Activated CD8-positive, alpha-beta memory T cell treated with anti-CD3 and anti-CD28 coated beads, Interleukin-2, amount 50 U/mL, for 4 hours (primary cell): ENCODE data around the gene COL4A2.

Experiments
- DNase-seq: peaks from one replicate; pipeline ENCODE4 v3.0.0-alpha.2; 2020

COL4A2 gene

GRCh38 chr13:110291286-110291685 lies 15.8 kb upstream of the COL4A2 start:
- no peak for DNase-seq

- DNase-seq, result no peak
Measured at GRCh38 chr13:110293037-110293436, 14.0 kb upstream of the COL4A2 start.

DNA sequence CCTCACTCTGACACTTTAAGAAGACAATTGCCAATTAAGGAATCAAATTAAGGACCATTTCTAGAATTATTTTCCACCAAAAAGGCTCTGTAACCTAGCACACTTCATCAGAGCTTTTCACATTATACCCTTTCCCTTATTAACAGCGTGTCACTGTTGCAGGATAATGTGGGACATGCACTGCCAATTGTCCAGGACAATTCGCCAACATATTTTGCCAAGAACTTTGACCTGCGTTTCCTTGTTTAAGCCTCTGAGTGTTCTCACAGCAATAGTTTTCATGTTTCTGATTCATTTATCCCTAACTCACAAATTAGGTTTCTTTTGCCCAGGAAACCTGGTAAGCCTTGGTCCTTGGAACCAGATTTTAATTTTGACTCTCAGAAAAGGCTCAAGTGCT lies 13.4 kb upstream of the COL4A2 start:
- no peak for DNase-seq

- no peak for DNase-seq
Measured at GRCh38 chr13:110294146-110294545, 12.9 kb upstream of the COL4A2 start.

- no peak for DNase-seq
Measured at GRCh38 chr13:110294622-110295021, 12.5 kb upstream of the COL4A2 start.

DNA sequence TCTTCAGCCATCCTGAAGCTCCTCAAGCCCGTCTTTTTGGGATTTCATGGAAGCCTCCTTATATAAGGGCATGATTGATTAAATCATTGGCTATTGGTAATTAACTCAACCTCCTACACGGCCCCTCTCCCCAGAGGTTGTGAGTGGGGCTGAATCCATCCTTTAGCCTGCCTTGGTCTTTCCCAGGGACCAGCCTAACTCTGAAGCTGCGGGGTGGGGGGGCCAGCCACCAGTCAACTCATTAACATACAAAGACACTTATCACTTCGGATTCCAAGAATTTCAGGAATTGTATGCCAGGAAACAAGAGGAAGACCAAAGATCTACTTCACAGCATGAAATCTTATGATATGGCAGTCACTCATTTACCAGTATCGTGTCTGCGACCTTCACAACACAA lies 10.1 kb upstream of the COL4A2 start:
- DNase-seq, result no peak

GRCh38 chr13:110297766-110298504 lies 9.1 kb upstream of the COL4A2 start:
- DNase-seq, result no peak

- DNase-seq, result no peak
Measured at GRCh38 chr13:110298505-110299282, 8.4 kb upstream of the COL4A2 start.

- no peak for DNase-seq
Measured at GRCh38 chr13:110299283-110299840, 7.7 kb upstream of the COL4A2 start.

DNA sequence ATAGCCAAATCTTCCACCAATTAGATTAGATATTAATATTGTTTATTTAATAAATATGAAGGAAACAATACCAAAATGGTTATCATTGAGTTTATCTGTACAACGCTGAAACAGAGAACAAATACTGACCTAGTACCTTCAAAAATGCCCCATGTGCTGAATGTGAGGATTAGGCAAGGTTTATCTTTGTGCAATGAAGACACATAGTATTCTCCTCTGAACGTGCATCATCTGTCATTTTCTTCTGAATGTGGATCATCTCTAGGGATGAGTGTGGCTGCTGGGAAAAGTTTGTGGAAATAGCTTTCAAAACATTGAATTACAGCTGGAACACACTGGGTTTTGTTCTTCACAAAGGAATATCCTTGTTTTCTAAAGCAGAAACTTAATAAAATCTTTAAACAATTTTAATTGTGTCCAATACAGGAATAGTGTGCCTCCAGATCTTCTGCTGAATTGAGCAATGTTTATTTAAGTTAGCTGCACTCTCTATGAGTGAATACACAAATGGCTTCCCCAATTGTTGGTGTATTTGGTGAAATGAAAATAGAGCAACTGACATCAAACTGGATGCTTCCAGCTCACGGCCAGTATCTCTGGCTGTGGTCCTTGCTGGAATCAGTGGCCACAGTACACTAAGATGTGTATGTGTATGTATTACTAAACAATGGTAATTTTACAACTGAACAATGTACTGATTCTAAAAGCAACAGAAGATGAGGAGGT lies 6.8 kb upstream of the COL4A2 start:
- DNase-seq, result no peak

DNA sequence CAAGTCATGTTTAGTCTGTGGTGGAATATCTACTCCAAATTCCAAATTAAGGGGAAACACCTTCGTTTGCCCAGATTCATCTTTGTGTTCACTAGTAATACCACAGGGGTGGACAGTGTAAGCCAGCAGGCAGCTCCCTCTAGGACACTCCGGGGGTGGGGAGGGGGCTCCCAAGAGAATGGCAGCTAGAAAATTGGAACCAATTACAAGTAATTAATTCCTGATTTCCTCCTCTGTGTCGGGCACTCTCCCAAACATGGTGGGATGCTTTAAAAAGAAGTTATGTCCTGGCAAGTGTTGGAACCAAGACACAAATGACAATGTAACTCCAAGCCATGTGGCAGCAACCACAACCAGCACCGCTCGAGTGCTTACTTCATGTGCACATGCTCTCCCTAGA lies 6.0 kb upstream of the COL4A2 start:
- DNase-seq, result no peak

GRCh38 chr13:110301606-110302553 lies 5.2 kb upstream of the COL4A2 start:
- no peak for DNase-seq

- DNase-seq, result no peak
Measured at GRCh38 chr13:110302997-110303396, 4.1 kb upstream of the COL4A2 start.

GRCh38 chr13:110303644-110304043 lies 3.4 kb upstream of the COL4A2 start:
- no peak for DNase-seq

- DNase-seq, result no peak
Measured at GRCh38 chr13:110304256-110304655, 2.8 kb upstream of the COL4A2 start.

GRCh38 chr13:110305001-110305400 lies 2.1 kb upstream of the COL4A2 start:
- no peak for DNase-seq

- DNase-seq, result no peak
Measured at GRCh38 chr13:110305544-110305943, 1.5 kb upstream of the COL4A2 start.

GRCh38 chr13:110305949-110306339 lies 1.1 kb upstream of the COL4A2 start:
- DNase-seq, result no peak

DNA sequence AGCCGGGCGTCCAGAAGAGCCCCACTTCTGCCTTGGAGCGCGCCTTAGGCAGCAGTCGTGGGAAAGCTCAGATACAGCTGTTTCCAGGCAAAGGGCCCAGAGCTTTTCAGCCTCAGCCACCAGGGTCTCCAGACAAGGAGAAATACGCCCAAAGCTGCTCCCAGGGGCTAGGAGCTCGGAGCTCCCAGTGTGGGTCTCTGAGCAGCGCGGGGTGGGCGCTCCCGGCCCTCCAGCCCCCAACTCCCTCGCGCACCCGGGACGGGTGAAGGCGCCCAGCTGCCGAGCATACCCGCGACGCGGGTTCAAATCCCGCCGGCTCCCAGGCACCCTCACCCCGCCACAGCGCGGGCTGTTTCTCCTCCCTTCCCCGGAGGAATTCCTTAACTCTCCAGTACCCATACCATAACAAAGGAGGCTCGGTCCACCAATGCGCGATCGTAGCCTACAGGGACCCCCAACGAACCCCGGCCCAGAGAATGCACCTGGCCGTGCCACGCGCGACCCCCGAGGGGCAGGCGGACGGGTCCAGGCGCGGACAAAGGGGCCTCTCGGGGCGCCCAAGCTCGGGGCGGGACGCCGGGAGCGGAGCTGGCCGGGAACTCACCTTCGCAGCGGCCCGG lies 634 bp upstream of the COL4A2 start:
- DNase-seq, result no peak

DNA sequence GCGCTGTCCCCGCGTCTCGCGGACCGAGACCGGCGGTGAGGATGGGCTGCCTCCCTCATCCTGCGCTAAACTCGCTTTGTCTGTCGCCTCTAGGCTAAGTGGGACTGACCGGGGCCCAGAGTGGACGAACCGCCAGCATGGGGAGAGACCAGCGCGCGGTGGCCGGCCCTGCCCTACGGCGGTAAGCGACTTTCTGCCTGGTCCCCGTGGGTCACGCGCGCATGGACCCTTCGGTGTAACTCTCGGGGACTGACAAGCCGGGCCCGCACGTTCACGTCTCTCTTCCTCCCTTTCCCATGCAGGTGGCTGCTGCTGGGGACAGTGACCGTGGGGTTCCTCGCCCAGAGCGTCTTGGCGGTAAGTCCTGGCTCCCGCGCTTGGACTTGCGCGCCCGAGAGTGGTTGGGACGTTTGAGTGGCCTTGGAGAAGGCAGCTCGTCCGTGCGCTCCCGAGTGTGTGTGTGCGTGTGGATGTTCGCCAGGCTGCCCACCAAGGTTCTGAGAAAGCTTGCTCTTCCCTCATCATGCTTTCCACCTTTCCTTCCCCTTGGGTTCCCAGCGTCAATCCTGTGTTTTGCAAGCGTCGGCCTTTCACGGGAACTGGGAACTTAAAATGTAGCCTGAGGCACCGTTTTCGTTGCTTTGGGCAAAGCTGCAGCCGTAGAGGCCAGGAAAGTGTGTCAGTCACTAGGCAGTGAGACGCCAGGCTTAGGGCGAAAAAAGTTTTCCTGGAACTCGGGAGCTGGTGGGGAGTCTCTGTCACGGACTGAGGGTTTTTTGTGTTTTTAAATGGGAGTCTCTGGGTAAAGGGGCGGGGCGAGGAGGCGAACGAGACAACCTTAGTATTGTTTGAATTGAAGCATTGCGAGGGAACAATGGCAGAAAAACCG lies 927 bp downstream of the COL4A2 start:
- no peak for DNase-seq
